Activated CD8-positive, alpha-beta memory T cell treated with anti-CD3 and anti-CD28 coated beads, Interleukin-2, amount 50 U/mL, for 4 hours (primary cell): ENCODE data around the gene TEKTIP1.

Source experiments
- DNase-seq: peaks from one replicate; pipeline ENCODE4 v3.0.0-alpha.2; 2020

The TEKTIP1 gene

DNA sequence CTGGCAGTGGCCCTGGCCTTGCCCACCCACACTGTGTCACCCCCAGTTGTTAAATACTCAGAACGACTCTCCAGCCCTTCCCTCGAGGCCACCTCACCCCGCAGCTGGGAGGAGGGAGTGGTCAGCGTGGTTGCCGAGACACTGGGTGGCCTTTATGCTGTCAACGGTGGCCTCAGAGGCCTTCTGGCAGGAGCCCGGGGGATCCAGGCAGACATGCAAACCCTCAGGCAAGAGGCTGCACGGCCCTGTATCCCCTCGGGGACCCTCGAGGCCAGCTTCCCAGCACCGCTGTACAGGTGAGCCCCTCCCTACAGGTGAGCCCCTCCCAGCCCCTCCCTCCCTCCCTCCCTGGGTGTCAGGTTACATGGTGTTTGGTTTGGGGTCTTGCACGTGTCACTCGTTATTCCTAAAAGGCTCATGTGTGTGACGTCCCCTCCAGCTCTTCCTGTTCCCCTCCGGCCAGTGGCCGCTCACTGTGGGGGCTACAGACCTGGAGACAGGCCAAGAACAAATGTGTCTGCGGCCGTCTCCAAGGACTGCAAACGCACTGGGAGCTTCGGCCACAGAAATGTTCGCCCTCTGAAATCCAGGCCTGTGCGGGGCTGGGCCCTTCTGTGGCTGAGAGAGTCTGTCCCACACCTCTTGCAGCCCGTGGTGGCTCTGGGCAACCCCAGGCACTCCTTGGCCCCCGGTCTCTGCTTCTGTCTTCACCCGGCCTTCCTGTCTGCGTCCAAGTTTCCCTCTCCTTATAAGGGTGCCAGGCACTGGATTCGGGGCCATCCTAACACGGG, at the start of gene TEKTIP1:
TSS of gene TEKTIP1 (plus strand) at position 210 of the 791 bp plus-strand sequence. CDS start at position 214, 4 bp downstream.
- DNase-seq, result peak; percentile 15

GRCh38 chr19:3491396-3492119, 47.4 kb upstream of the TEKTIP1 start:
- DNase-seq, result no peak

- DNase-seq, result no peak
These were observed 46.7 kb upstream of the TEKTIP1 start for GRCh38 chr19:3492131-3492839.

GRCh38 chr19:3492919-3493318, 46.1 kb upstream of the TEKTIP1 start:
- no peak for DNase-seq

GRCh38 chr19:3493651-3494050, 45.3 kb upstream of the TEKTIP1 start:
- no peak for DNase-seq

DNA sequence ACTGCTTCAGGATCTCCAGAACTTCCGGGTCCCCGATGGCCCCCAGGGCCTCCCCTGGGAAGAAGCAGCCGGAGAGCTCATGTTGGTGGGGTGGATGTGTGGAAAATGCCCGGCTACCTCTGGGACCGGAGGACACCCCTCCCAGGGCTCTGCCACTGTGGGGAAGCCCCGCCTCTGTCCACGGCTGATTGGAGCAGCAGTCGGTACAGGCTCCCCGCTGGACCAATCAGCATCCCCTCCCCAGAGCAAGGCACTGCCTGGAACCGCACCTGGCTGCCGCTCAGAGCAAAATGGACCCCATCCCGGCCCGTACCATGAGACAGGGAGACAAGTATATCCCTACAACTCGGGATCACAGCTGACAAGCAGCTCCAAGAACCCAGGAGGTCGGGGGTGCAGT, 44.9 kb upstream of the TEKTIP1 start:
- DNase-seq, result no peak

- peak; percentile 44 for DNase-seq
These were observed 44.4 kb upstream of the TEKTIP1 start for GRCh38 chr19:3494559-3494958.

- DNase-seq, result no peak
These were observed 42.3 kb upstream of the TEKTIP1 start for GRCh38 chr19:3496392-3497273.

GRCh38 chr19:3497757-3498520, 41.0 kb upstream of the TEKTIP1 start:
- no peak for DNase-seq

DNA sequence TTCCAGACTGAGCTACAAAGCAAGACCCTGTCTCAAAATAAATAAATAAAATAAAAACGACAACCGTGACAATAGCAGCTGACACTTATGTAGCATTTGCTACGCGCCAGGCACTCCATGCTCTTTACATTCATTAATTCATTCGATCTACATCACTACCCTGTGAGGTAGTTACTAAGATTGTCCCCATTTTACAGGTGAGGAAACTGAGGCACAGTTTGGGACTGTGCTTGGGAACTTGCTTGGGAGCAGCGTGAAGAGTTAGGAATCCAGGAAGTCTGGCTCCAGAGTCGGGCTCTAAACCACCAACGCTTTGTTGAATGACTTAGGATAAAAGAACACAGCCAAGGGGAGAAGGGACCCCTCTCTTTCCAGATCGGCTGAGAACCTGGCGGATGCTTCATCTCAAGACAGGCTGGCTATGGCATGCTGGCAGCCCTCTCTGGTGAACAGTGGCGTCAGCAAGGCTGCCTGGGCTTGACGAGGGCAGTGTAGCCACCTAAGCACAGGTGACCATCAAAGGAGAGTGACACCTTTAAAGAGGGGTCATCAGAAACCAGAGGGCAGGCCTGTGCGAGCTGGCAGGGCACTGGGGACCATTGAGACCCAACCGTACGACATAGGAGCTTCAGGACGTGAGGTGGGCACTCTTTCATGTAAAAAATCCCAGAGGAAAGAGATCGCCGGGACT, 39.1 kb upstream of the TEKTIP1 start:
- DNase-seq, result no peak

DNA sequence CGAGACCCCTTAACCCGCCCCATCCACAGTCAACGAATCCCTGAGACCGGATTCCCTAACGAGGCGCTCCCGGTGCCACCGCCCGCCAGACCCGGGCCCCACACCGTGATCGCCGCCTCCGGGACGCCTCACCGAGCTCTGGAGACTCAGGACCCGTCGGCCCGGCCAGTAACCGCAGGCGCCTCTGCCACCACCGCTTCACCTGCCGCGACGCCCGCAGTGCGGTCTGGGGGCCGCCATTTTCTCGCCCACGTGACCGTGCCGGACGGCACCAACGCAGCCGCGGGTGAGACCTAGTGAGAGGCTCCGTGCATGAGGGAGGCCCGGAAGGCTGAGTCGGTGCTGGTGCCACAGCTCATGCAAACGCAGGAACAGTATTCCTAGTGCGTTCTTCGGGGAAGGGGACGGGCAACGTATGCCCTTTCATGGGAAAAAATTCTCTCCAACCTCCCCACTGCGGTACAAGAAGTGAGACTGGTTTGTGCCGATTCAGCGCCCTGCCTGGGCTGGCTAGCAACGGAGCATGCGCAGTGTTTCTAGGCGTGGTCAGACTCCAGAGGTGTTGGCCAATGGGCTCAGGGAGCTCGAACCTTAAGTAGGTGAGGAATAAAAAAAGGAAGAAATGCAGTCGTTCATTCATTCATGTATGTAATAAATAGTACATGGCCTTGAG, 38.4 kb upstream of the TEKTIP1 start, which contains the start of gene DOHH:
TSS of gene DOHH (minus strand) at position 246 of the 673 bp plus-strand sequence. CDS start 3,860 bp downstream, outside the sequence.
- peak; percentile 93 for DNase-seq

GRCh38 chr19:3501780-3502179, 37.2 kb upstream of the TEKTIP1 start:
- no peak for DNase-seq

GRCh38 chr19:3503036-3503572, 35.9 kb upstream of the TEKTIP1 start:
- no peak for DNase-seq

DNA sequence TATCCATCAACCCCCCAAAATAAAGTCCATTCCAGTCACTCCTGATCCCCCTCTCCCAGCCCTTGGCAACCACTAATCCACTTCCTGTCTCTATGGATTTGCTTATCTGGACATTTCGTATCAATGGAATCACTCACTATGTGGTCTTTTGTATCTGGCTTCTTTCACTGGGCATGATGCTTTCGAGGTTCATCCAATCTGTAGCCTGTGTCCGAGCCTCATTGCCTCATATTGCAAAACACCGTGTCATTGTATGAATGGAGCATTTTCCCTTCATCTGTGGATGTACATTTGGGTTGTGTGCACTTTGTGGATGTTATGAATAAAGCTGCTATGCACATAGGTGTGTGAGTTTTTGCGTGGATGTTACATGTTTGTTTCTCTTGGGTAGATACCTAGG, 34.2 kb upstream of the TEKTIP1 start:
- no peak for DNase-seq

DNA sequence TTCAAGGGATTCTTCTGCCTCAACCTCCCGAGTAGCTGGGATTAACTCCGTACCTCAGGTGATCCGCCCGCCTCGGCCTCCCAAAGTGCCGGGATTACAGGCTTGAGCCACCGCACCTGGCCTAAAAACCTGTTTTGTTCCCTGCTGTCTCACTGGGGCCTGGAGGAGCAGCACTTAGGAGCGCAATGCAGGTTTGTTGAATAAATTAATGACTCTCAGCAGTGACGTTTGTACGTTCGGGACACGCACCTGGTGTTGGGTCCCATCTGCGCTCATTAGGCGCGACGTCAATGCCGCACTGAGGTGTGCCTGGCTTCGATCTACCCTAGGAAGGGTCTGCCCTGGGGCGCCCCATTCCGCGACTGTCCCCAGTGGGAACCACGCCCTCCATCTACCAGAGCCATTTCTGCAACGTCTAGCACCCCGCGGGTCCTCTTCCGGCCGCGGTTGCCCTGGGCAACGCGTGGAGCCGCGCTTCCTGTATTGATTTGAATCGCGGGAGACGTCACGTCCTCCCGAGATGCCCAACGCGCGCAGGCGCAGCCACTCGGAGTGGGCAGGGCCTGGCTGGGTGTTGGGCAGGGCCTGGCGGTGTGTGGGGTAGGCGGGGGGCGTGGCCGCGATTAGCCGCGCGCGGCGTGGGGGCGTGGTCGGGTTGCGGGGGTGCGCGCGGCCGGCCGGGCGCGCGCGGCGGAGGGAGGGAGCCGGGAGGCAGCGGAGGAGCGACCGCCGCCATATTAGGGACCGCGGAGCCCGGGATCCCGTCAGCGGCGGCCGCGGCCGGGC, 33.2 kb upstream of the TEKTIP1 start, which contains the start of gene FZR1:
TSS of gene FZR1 (plus strand) at position 714 of the 786 bp plus-strand sequence. CDS start 16,679 bp downstream, outside the sequence.
- peak; percentile 99 for DNase-seq

GRCh38 chr19:3506384-3507340, 32.3 kb upstream of the TEKTIP1 start:
- DNase-seq, result peak; percentile 47

- peak; percentile 54 for DNase-seq
These were observed 31.4 kb upstream of the TEKTIP1 start for GRCh38 chr19:3507371-3508120.
